H9 (cell line): ENCODE data around the gene SNW1. TPM values are rescaled to one million over a fixed set of nuclear protein-coding genes. Genes with fewer than 3 reads are reported as not detected.

Source experiments
- DNase-seq: peaks from one replicate; pipeline ENCODE4 v3.0.0-alpha.2; 2017
- H2AFZ ChIP-seq: one replicate; pipeline ENCODE4 v1.6.1; 2013; ENCODE audit warnings: mild to moderate bottlenecking, low read length, control low read depth, moderate library complexity
- H2AK5ac ChIP-seq: 2 replicates; pipeline ENCODE4 v1.6.1; 2013; ENCODE audit warnings: low read length, control low read depth, mixed read lengths; ENCODE audit not compliant: insufficient read length
- H2BK120ac ChIP-seq: one replicate; pipeline ENCODE4 v1.6.1; 2013; ENCODE audit warnings: low read depth, mild to moderate bottlenecking, low read length, control low read depth, inconsistent platforms; ENCODE audit not compliant: poor library complexity, severe bottlenecking
- H2BK12ac ChIP-seq: 2 replicates; pipeline ENCODE4 v1.6.1; 2013; ENCODE audit warnings: low read length, control low read depth, mixed read lengths, low read depth; ENCODE audit not compliant: insufficient read length
- H2BK15ac ChIP-seq: 2 replicates; pipeline ENCODE4 v1.6.1; 2013; ENCODE audit warnings: low read depth, low read length, control low read depth
- H2BK20ac ChIP-seq: one replicate; pipeline ENCODE4 v1.6.1; 2013; ENCODE audit warnings: low read depth, mild to moderate bottlenecking, low read length, control low read depth, inconsistent platforms; ENCODE audit not compliant: poor library complexity, severe bottlenecking
- H2BK5ac ChIP-seq: 2 replicates; pipeline ENCODE4 v1.6.1; 2013; ENCODE audit warnings: low read length, control low read depth, mixed read lengths; ENCODE audit not compliant: insufficient read length
- H3K14ac ChIP-seq: 2 replicates; pipeline ENCODE4 v1.6.1; 2013; ENCODE audit warnings: low read length, control low read depth; ENCODE audit not compliant: insufficient read depth
- H3K18ac ChIP-seq: 2 replicates; pipeline ENCODE4 v1.6.1; 2013; ENCODE audit warnings: low read depth, mild to moderate bottlenecking, mixed read lengths, low read length, control low read depth; ENCODE audit not compliant: insufficient read length
- H3K23ac ChIP-seq: 2 replicates; pipeline ENCODE4 v1.6.1; 2013; ENCODE audit warnings: low read length, control low read depth, mixed read lengths, low read depth; ENCODE audit not compliant: insufficient read length
- H3K23me2 ChIP-seq: 2 replicates; pipeline ENCODE4 v1.6.1; 2013; ENCODE audit warnings: low read depth, mild to moderate bottlenecking, mixed read lengths, low read length, control low read depth; ENCODE audit not compliant: insufficient read length, poor library complexity, severe bottlenecking
- H3K27ac ChIP-seq: 2 replicates; pipeline ENCODE4 v1.5.1; 2013; ENCODE audit warnings: low read length, control low read depth, mixed read lengths, low read depth; ENCODE audit not compliant: insufficient read length
- H3K27me3 ChIP-seq: 2 replicates; pipeline ENCODE4 v1.6.1; 2013; ENCODE audit warnings: low read length, control low read depth, inconsistent platforms; ENCODE audit not compliant: insufficient read depth
- H3K4ac ChIP-seq: 2 replicates; pipeline ENCODE4 v1.6.1; 2013; ENCODE audit warnings: low read depth, mild to moderate bottlenecking, control low read depth, inconsistent platforms, low read length, moderate library complexity
- H3K4me1 ChIP-seq: 2 replicates; pipeline ENCODE4 v1.6.1; 2013; ENCODE audit warnings: low read length, control low read depth, inconsistent platforms; ENCODE audit not compliant: insufficient read depth
- H3K4me2 ChIP-seq: 2 replicates; pipeline ENCODE4 v1.6.1; 2013; ENCODE audit warnings: low read length, control low read depth, mixed read lengths; ENCODE audit not compliant: insufficient read length, insufficient read depth
- H3K56ac ChIP-seq: 2 replicates; pipeline ENCODE4 v1.6.1; 2013; ENCODE audit warnings: low read depth, mild to moderate bottlenecking, mixed read lengths, low read length, control low read depth; ENCODE audit not compliant: insufficient read length
- H3K79me1 ChIP-seq: 2 replicates; pipeline ENCODE4 v1.6.1; 2013; ENCODE audit warnings: low read depth, mild to moderate bottlenecking, moderate library complexity, low read length, control low read depth, inconsistent platforms; ENCODE audit not compliant: insufficient read depth, poor library complexity, severe bottlenecking
- H3K79me2 ChIP-seq: 2 replicates; pipeline ENCODE4 v1.6.1; 2013; ENCODE audit warnings: low read length, control low read depth, inconsistent platforms; ENCODE audit not compliant: insufficient read depth
- H3K9ac ChIP-seq: 2 replicates; pipeline ENCODE4 v1.6.1; 2013; ENCODE audit warnings: low read length, control low read depth, mixed read lengths; ENCODE audit not compliant: insufficient read length; ENCODE audit errors: extremely low read depth
- H3K9me3 ChIP-seq: one replicate; pipeline ENCODE4 v1.6.1; 2013; ENCODE audit warnings: low read depth, low read length, inconsistent platforms; ENCODE audit not compliant: control insufficient read depth
- H3T11ph ChIP-seq: one replicate; pipeline ENCODE4 v1.6.1; 2013; ENCODE audit warnings: mild to moderate bottlenecking, low read length, control low read depth, inconsistent platforms
- H4K20me1 ChIP-seq: one replicate; pipeline ENCODE4 v1.6.1; 2013; ENCODE audit not compliant: control insufficient read depth, insufficient read length, insufficient read depth
- H4K5ac ChIP-seq: 2 replicates; pipeline ENCODE4 v1.6.1; 2013; ENCODE audit warnings: low read depth, mild to moderate bottlenecking, mixed read lengths, low read length, control low read depth; ENCODE audit not compliant: insufficient read length
- H4K8ac ChIP-seq: replicated peaks from 2 replicates; pipeline ENCODE4 v1.6.1; 2013; ENCODE audit warnings: low read length, control low read depth, mixed read lengths, low read depth; ENCODE audit not compliant: insufficient read length
- H4K91ac ChIP-seq: 2 replicates; pipeline ENCODE4 v1.6.1; 2013; ENCODE audit warnings: low read depth, mild to moderate bottlenecking, moderate library complexity, mixed read lengths, low read length, control low read depth; ENCODE audit not compliant: insufficient read length
- H3K27ac Mint-ChIP-seq, 3 experiments: 2 replicates in 2 of 3; 3 replicates in 1 of 3; pipeline ENCODE4 v1.8.0; 2020 to 2021; ENCODE audit warnings: mixed read lengths in 3 of 3, mild to moderate bottlenecking in 1 of 3, moderate library complexity in 1 of 3
- H3K27me3 Mint-ChIP-seq: 2 replicates; pipeline ENCODE4 v1.8.0; 2021; ENCODE audit warnings: low read depth, mild to moderate bottlenecking, moderate library complexity, mixed read lengths
- H3K36me3 Mint-ChIP-seq, 3 experiments: 2 replicates in 2 of 3; 3 replicates in 1 of 3; pipeline ENCODE4 v1.8.0; 2020 to 2021; ENCODE audit warnings: low read depth in 3 of 3, mixed read lengths in 3 of 3; ENCODE audit not compliant: insufficient read depth in 1 of 3
- H3K4me1 Mint-ChIP-seq, 2 experiments: 2 replicates each; pipeline ENCODE4 v1.8.0; 2020; ENCODE audit warnings: mixed read lengths in 2 of 2
- H3K4me3 Mint-ChIP-seq, 2 experiments: 2 replicates in 1 of 2; 3 replicates in 1 of 2; pipeline ENCODE4 v1.8.0; 2020 to 2021; ENCODE audit warnings: mild to moderate bottlenecking in 2 of 2, mixed read lengths in 2 of 2, moderate library complexity in 1 of 2
- H3K9me3 Mint-ChIP-seq, 2 experiments: 2 replicates in 1 of 2; 3 replicates in 1 of 2; pipeline ENCODE4 v1.8.0; 2020; ENCODE audit warnings: mild to moderate bottlenecking in 2 of 2, mixed read lengths in 2 of 2, moderate library complexity in 1 of 2
- WGBS: extraction: QIAGEN DNeasy Blood & Tissue Kit; methylation state at CpG from one replicate; pipeline ENCODE4 v1.1.7; 2013; ENCODE audit warnings: missing lambda C conversion rate, low lambda C conversion rate, mixed read lengths; ENCODE audit not compliant: insufficient read length; ENCODE audit errors: extremely low coverage; 5-methylcytosine and 5-hydroxymethylcytosine counted together
- total RNA-seq: library from RNA; stranded (reverse); gene quantifications from 2 replicates; pipeline ENCODE4 v1.2.1, GENCODE V29; 2021
- TF ChIP-seq, protein P1 (sequence below): fragments of 200-600 bp; sonication (generic); conservative IDR thresholded peaks from 3 replicates; pipeline ENCODE4 v1.8.0; 2021; ENCODE audit warnings: antibody characterized with exemption, mild to moderate bottlenecking

The SNW1 gene
- total RNA-seq, 1 experiment from 2014 or later: 103 TPM

DNA sequence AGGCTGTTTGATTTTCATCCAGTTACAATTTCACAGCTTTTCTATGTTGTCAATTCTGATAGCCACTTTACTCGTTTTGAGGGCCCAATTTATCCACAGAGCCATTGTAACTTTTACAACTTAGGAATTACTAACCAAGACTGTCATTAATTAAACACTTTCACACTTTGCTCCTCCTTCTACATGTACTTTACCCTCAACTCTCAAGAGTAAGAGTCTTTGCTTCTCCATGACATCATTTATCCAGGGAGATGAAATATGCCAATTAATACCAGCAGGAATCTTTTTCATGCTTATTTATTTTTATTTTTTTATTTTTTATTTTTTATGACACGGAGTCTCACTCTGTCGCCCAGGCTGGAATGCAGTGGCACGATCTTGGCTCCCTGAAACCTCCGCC lies 39.5 kb downstream of the SNW1 start:
- no peak overlapping the region for H2BK15ac ChIP-seq
- H4K20me1 ChIP-seq: no peaks in the 10 kb centered on the region
- 0 out of 7 replicates have a peak overlapping the region, but pooled peaks of 1 of the 3 experiments have one; percentile 14 for H3K27ac Mint-ChIP-seq
- H3T11ph ChIP-seq: no peak overlapping the region
- no peak overlapping the region for H3K27ac ChIP-seq
- H3K27me3 ChIP-seq: no peaks in the 10 kb centered on the region
- H2BK5ac ChIP-seq: no peak overlapping the region
- H3K4me3 Mint-ChIP-seq: no peak overlapping the region
- H2AFZ ChIP-seq: no peak overlapping the region
- TF ChIP-seq, protein P1, sequence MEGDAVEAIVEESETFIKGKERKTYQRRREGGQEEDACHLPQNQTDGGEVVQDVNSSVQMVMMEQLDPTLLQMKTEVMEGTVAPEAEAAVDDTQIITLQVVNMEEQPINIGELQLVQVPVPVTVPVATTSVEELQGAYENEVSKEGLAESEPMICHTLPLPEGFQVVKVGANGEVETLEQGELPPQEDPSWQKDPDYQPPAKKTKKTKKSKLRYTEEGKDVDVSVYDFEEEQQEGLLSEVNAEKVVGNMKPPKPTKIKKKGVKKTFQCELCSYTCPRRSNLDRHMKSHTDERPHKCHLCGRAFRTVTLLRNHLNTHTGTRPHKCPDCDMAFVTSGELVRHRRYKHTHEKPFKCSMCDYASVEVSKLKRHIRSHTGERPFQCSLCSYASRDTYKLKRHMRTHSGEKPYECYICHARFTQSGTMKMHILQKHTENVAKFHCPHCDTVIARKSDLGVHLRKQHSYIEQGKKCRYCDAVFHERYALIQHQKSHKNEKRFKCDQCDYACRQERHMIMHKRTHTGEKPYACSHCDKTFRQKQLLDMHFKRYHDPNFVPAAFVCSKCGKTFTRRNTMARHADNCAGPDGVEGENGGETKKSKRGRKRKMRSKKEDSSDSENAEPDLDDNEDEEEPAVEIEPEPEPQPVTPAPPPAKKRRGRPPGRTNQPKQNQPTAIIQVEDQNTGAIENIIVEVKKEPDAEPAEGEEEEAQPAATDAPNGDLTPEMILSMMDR: no peak
- no peak overlapping the region for H3K4me2 ChIP-seq
- peaks cover 6% of the 10 kb centered on the region for H3K79me1 ChIP-seq
- no peaks in the 10 kb centered on the region for H3K27me3 Mint-ChIP-seq
- H3K9me3 Mint-ChIP-seq: no peaks in the 10 kb centered on the region
- H3K14ac ChIP-seq: no peak overlapping the region
- no CpG with 5 or more reads among the region's 5 CpGs for WGBS
- H4K8ac ChIP-seq: no peak overlapping the region
- H4K91ac ChIP-seq: no peak overlapping the region
- H3K36me3 Mint-ChIP-seq: peaks cover 46 to 92% (median 88%) of the 10 kb centered on the region in 3 experiments; a peak in 6 of 7 replicates
- no peak overlapping the region for H2AK5ac ChIP-seq
- H2BK120ac ChIP-seq: no peak overlapping the region
- no peak overlapping the region for H2BK20ac ChIP-seq
- no peak overlapping the region for H4K5ac ChIP-seq
- H3K4me1 Mint-ChIP-seq: no peaks in the 10 kb centered on the region
- H2BK12ac ChIP-seq: no peak overlapping the region
- no peak for DNase-seq
- H3K9ac ChIP-seq: no peak overlapping the region
- no peaks in the 10 kb centered on the region for H3K4me1 ChIP-seq
- H3K4ac ChIP-seq: no peak overlapping the region
- no peak overlapping the region for H3K18ac ChIP-seq
- H3K23me2 ChIP-seq: no peaks in the 10 kb centered on the region
- no peak overlapping the region for H3K56ac ChIP-seq
- no peaks in the 10 kb centered on the region; the same call in 1 of the 2 replicates for H3K79me2 ChIP-seq
- no peak overlapping the region for H3K23ac ChIP-seq
- no peaks in the 10 kb centered on the region for H3K9me3 ChIP-seq
